ENCODE measurements around the gene C4BPB.

C4BPB gene

DNA sequence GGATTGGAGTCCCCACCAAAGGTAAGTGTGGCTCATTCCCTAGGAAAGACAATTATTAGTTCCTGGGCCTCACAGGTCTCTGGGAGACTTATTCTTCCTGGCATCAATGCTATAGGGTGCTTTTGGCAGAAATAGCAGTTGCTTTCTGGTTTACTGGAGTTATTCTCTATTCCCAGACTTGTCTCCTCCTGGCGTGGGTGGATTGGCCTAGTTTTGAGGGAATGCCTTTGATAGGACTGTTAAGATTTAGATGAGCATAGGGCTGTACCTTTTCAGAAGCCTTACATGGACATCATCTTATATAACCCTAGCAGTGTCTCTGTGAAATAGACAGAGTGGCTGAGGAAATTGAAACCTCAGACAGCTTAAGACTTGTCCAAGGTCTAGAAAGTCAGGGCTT is 26.6 kb upstream of the C4BPB start:
- no peak overlapping the region for H3K9ac ChIP-seq (ENCODE audit: insufficient read length, low read depth)
- H3K36me3 ChIP-seq (ENCODE audit: insufficient read depth, insufficient read length, low read length), result peaks cover 38% of the 10 kb centered on the region
- no peaks in the 10 kb centered on the region for H3K27me3 ChIP-seq (ENCODE audit: insufficient read depth, insufficient read length)
- H3K4me3 ChIP-seq (ENCODE audit: insufficient read length, low read depth), result no peak overlapping the region
- no peaks in the 10 kb centered on the region for H3K9me3 ChIP-seq (ENCODE audit: insufficient read depth, low read length)
- no peak for DNase-seq (ENCODE audit: low read depth, low spot score)
- H3K4me1 ChIP-seq (ENCODE audit: insufficient read depth, insufficient read length), result no peaks in the 10 kb centered on the region
- no peak for TF ChIP-seq ZNF274 (IDR thresholded peaks at IDR 0.05; ENCODE audit: low read depth, low read length)
- TF ChIP-seq YY1 (IDR thresholded peaks at IDR 0.05; ENCODE audit: insufficient read depth, insufficient read length), result no peak
- no peak for TF ChIP-seq SUZ12 (IDR thresholded peaks at IDR 0.05; ENCODE audit: extremely low read depth, insufficient read depth, insufficient read length)

DNA sequence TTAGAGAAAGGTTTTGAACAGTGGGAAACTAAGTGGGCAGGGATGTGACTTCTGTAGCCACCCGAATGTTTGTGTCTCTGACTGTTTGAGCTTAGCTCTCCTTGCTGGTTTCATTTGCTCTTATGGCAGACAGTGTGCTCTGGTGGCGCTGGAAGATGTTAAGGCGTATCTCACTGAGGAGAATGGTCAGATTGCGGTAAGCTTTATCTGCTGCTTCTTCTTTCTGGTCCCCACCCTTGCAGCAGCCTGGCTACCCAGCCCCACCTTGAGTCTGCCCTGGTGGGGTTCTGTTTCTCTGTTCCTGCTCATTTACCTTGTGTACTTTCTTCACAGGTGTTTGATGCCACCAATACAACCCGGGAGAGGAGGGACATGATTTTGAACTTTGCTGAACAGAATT is 25.6 kb upstream of the C4BPB start:
- TF ChIP-seq SUZ12 (IDR thresholded peaks at IDR 0.05; ENCODE audit: extremely low read depth, insufficient read depth, insufficient read length) (no peak), ZNF274 (IDR thresholded peaks at IDR 0.05; ENCODE audit: low read depth, low read length) (no peak), YY1 (IDR thresholded peaks at IDR 0.05; ENCODE audit: insufficient read depth, insufficient read length) (no peak)
- DNase-seq (ENCODE audit: low read depth, low spot score), result no peak
- Histone ChIP-seq H3K9ac (ENCODE audit: insufficient read length, low read depth) (no peak overlapping the region), H3K9me3 (ENCODE audit: insufficient read depth, low read length) (no peaks in the 10 kb centered on the region), H3K4me1 (ENCODE audit: insufficient read depth, insufficient read length) (no peaks in the 10 kb centered on the region), H3K27me3 (ENCODE audit: insufficient read depth, insufficient read length) (no peaks in the 10 kb centered on the region), H3K36me3 (ENCODE audit: insufficient read depth, insufficient read length, low read length) (peaks cover 46% of the 10 kb centered on the region), H3K4me3 (ENCODE audit: insufficient read length, low read depth) (no peak overlapping the region)

GRCh38 chr1:207064561-207064960 is 24.1 kb upstream of the C4BPB start:
- Histone ChIP-seq H3K9ac (ENCODE audit: insufficient read length, low read depth) (no peak overlapping the region), H3K9me3 (ENCODE audit: insufficient read depth, low read length) (no peaks in the 10 kb centered on the region), H3K4me1 (ENCODE audit: insufficient read depth, insufficient read length) (no peaks in the 10 kb centered on the region), H3K36me3 (ENCODE audit: insufficient read depth, insufficient read length, low read length) (peaks cover 58% of the 10 kb centered on the region), H3K27me3 (ENCODE audit: insufficient read depth, insufficient read length) (no peaks in the 10 kb centered on the region), H3K4me3 (ENCODE audit: insufficient read length, low read depth) (no peak overlapping the region)
- DNase-seq (ENCODE audit: low read depth, low spot score), result no peak
- TF ChIP-seq YY1 (IDR thresholded peaks at IDR 0.05; ENCODE audit: insufficient read depth, insufficient read length) (no peak), SUZ12 (IDR thresholded peaks at IDR 0.05; ENCODE audit: extremely low read depth, insufficient read depth, insufficient read length) (no peak), ZNF274 (IDR thresholded peaks at IDR 0.05; ENCODE audit: low read depth, low read length) (no peak)

GRCh38 chr1:207067185-207067584 is 21.5 kb upstream of the C4BPB start:
- TF ChIP-seq YY1 (IDR thresholded peaks at IDR 0.05; ENCODE audit: insufficient read depth, insufficient read length) (no peak), ZNF274 (IDR thresholded peaks at IDR 0.05; ENCODE audit: low read depth, low read length) (no peak), SUZ12 (IDR thresholded peaks at IDR 0.05; ENCODE audit: extremely low read depth, insufficient read depth, insufficient read length) (no peak)
- no peaks in the 10 kb centered on the region for H3K27me3 ChIP-seq (ENCODE audit: insufficient read depth, insufficient read length)
- peaks cover 73% of the 10 kb centered on the region for H3K36me3 ChIP-seq (ENCODE audit: insufficient read depth, insufficient read length, low read length)
- H3K9me3 ChIP-seq (ENCODE audit: insufficient read depth, low read length), result no peaks in the 10 kb centered on the region
- H3K4me1 ChIP-seq (ENCODE audit: insufficient read depth, insufficient read length), result no peaks in the 10 kb centered on the region
- H3K4me3 ChIP-seq (ENCODE audit: insufficient read length, low read depth), result no peak overlapping the region
- H3K9ac ChIP-seq (ENCODE audit: insufficient read length, low read depth), result no peak overlapping the region
- no peak for DNase-seq (ENCODE audit: low read depth, low spot score)

GRCh38 chr1:207067665-207068064 is 21.0 kb upstream of the C4BPB start:
- no peaks in the 10 kb centered on the region for H3K4me1 ChIP-seq (ENCODE audit: insufficient read depth, insufficient read length)
- no peak for TF ChIP-seq SUZ12 (IDR thresholded peaks at IDR 0.05; ENCODE audit: extremely low read depth, insufficient read depth, insufficient read length)
- TF ChIP-seq YY1 (IDR thresholded peaks at IDR 0.05; ENCODE audit: insufficient read depth, insufficient read length), result no peak
- TF ChIP-seq ZNF274 (IDR thresholded peaks at IDR 0.05; ENCODE audit: low read depth, low read length), result no peak
- H3K27me3 ChIP-seq (ENCODE audit: insufficient read depth, insufficient read length), result no peaks in the 10 kb centered on the region
- no peaks in the 10 kb centered on the region for H3K9me3 ChIP-seq (ENCODE audit: insufficient read depth, low read length)
- H3K9ac ChIP-seq (ENCODE audit: insufficient read length, low read depth), result no peak overlapping the region
- DNase-seq (ENCODE audit: low read depth, low spot score), result no peak
- peaks cover 71% of the 10 kb centered on the region for H3K36me3 ChIP-seq (ENCODE audit: insufficient read depth, insufficient read length, low read length)
- H3K4me3 ChIP-seq (ENCODE audit: insufficient read length, low read depth), result no peak overlapping the region

- no peak for DNase-seq (ENCODE audit: low read depth, low spot score)
- H3K9ac ChIP-seq (ENCODE audit: insufficient read length, low read depth), result no peak overlapping the region
Measured at GRCh38 chr1:207069061-207069460, 19.6 kb upstream of the C4BPB start.

DNA sequence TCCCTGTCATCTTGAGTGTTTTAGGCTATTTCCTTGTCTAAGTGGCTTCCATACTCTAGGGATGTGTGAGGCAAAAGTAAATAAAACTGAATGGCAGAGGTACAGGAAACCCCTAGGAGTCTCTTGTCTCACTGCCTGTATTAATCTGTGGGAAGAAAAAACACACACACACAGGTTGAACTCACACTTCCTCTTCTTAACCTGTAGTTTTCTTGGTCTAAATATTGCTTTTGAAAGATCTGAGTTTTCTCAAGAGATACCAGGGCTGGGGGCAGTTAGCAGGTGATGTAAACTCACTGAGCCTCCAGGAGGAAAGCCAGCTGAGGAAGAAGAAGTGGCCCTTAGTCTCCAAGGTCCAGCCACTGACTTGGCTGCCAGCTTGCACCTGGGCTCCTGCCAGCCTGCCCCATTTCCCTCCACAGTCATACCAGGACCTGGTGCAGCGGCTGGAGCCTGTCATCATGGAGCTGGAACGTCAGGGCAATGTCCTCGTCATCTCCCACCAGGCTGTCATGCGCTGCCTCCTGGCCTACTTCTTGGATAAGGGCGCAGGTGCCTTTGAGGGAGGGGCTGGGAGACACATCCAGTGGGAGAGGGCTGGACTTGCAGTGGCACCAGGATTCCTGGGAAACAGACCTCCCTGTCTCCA is 18.7 kb upstream of the C4BPB start:
- no peaks in the 10 kb centered on the region for H3K4me1 ChIP-seq (ENCODE audit: insufficient read depth, insufficient read length)
- no peak overlapping the region for H3K4me3 ChIP-seq (ENCODE audit: insufficient read length, low read depth)
- no peaks in the 10 kb centered on the region for H3K27me3 ChIP-seq (ENCODE audit: insufficient read depth, insufficient read length)
- H3K9ac ChIP-seq (ENCODE audit: insufficient read length, low read depth), result no peak overlapping the region
- DNase-seq (ENCODE audit: low read depth, low spot score), result no peak
- H3K9me3 ChIP-seq (ENCODE audit: insufficient read depth, low read length), result no peaks in the 10 kb centered on the region
- H3K36me3 ChIP-seq (ENCODE audit: insufficient read depth, insufficient read length, low read length), result peaks cover 54% of the 10 kb centered on the region
- TF ChIP-seq ZNF274 (IDR thresholded peaks at IDR 0.05; ENCODE audit: low read depth, low read length), result no peak
- TF ChIP-seq SUZ12 (IDR thresholded peaks at IDR 0.05; ENCODE audit: extremely low read depth, insufficient read depth, insufficient read length), result no peak
- no peak for TF ChIP-seq YY1 (IDR thresholded peaks at IDR 0.05; ENCODE audit: insufficient read depth, insufficient read length)

More at GRCh38 chr1:207069061-207069460, 19.6 kb upstream of the C4BPB start:
- TF ChIP-seq YY1 (IDR thresholded peaks at IDR 0.05; ENCODE audit: insufficient read depth, insufficient read length) (no peak), SUZ12 (IDR thresholded peaks at IDR 0.05; ENCODE audit: extremely low read depth, insufficient read depth, insufficient read length) (no peak), ZNF274 (IDR thresholded peaks at IDR 0.05; ENCODE audit: low read depth, low read length) (no peak)
- Histone ChIP-seq H3K4me1 (ENCODE audit: insufficient read depth, insufficient read length) (no peaks in the 10 kb centered on the region), H3K27me3 (ENCODE audit: insufficient read depth, insufficient read length) (no peaks in the 10 kb centered on the region), H3K9me3 (ENCODE audit: insufficient read depth, low read length) (no peaks in the 10 kb centered on the region), H3K4me3 (ENCODE audit: insufficient read length, low read depth) (no peak overlapping the region), H3K36me3 (ENCODE audit: insufficient read depth, insufficient read length, low read length) (peaks cover 57% of the 10 kb centered on the region)
